Left lung (tissue), 10 donors: ENCODE data around the gene RHOBTB1. TPM values are rescaled to one million over a fixed set of nuclear protein-coding genes. Genes with fewer than 3 reads are reported as not detected.

ENCODE experiments used
- ATAC-seq: fragments of 200-7000 bp; cut with Tn5 transposase; one replicate; pipeline ENCODE4 v1.9.1; 2020; ENCODE audit warnings: moderate library complexity
- DNase-seq, 4 donors: peaks; one replicate each; pipeline ENCODE4 v3.0.0-alpha.2; 2013 to 2020
- H3K27ac ChIP-seq, 2 donors: fragments of 200-600 bp; sonication (generic) in 1 of 2; one replicate each; pipeline versions ENCODE4 v1.5.0 to v1.8.0; 2020 to 2021
- H3K27me3 ChIP-seq, 2 donors: fragments of 200-600 bp; sonication (generic) in 1 of 2; one replicate each; pipeline versions ENCODE4 v1.5.0 to v1.8.0; 2020 to 2021
- H3K36me3 ChIP-seq, 2 donors: fragments of 200-600 bp; sonication (generic) in 1 of 2; one replicate each; pipeline versions ENCODE4 v1.5.0 to v1.8.0; 2020 to 2021
- H3K4me1 ChIP-seq, 2 donors: fragments of 200-600 bp; one replicate each; pipeline ENCODE4 v1.8.0; 2021
- H3K4me3 ChIP-seq, 2 donors: fragments of 200-600 bp; sonication (generic) in 1 of 2; one replicate each; pipeline versions ENCODE4 v1.5.0 to v1.8.0; 2020 to 2021; ENCODE audit warnings: mild to moderate bottlenecking in 1 of 2
- H3K9me3 ChIP-seq, 2 donors: fragments of 200-600 bp; sonication (generic) in 1 of 2; one replicate each; pipeline versions ENCODE4 v1.5.0 to v1.8.0; 2020 to 2021
- CTCF ChIP-seq, 2 donors: fragments of 200-600 bp; sonication (generic) in 1 of 2; IDR thresholded peaks; one replicate each; pipeline versions ENCODE4 v1.5.0 to v1.8.0; 2021; ENCODE audit warnings: antibody characterized with exemption in 2 of 2
- intact Hi-C, 2 donors: fragments of 100-400 bp; cut with DNase I; formaldehyde crosslinking; loops; one replicate each; pipeline versions ENCODE4 v1.11.2 to v1.14.2; 2022
- polyA plus RNA-seq, 6 donors: library from polyadenylated mRNA; unstranded; fragments of 120-200 nt; gene quantifications; one replicate each; pipeline ENCODE4 v1.2.1, GENCODE V29; 2013; ENCODE audit not compliant: insufficient read length in 6 of 6
- total RNA-seq, 2 donors: library from RNA; stranded (reverse); fragmentation: NEBNext Ultra II Directional; extraction: Animal tissue kit (Norgen Biotek cat#: 25700); gene quantifications; one replicate each; pipeline ENCODE4 v1.2.1, GENCODE V29; 2021
- donor health status: DM: no; HTN: yes; CAD: no.
- donor health status: DM: no; HTN: no; CAD: no.

Gene RHOBTB1
- total and polyA plus RNA-seq, 8 donors: 13.1 to 55.9 (median 52.5) TPM

- intact Hi-C loops: no loop called here
- H3K4me3 ChIP-seq: no peak overlapping the region
- ATAC-seq (no peak), DNase-seq (no peak)
- peaks cover 0 to 3% of the 10 kb centered on the region in 2 donors for H3K4me1 ChIP-seq
- H3K27ac ChIP-seq: no peak overlapping the region
- no peaks in the 10 kb centered on the region for H3K36me3 ChIP-seq
- no peaks in the 10 kb centered on the region for H3K27me3 ChIP-seq
- TF ChIP-seq CTCF (IDR thresholded peaks at IDR 0.05): no peak
- H3K9me3 ChIP-seq: peaks cover 0 to 2% of the 10 kb centered on the region in 2 donors
Observed at GRCh38 chr10:60853107-60853506, 90.9 kb downstream of the RHOBTB1 start.

GRCh38 chr10:60849740-60850139, 94.2 kb downstream of the RHOBTB1 start:
- ATAC-seq (no peak), DNase-seq (no peak)
- TF ChIP-seq CTCF (IDR thresholded peaks at IDR 0.05): no peak
- no peak overlapping the region for H3K4me3 ChIP-seq
- peaks cover 0 to 3% of the 10 kb centered on the region in 2 donors for H3K4me1 ChIP-seq
- H3K36me3 ChIP-seq: no peaks in the 10 kb centered on the region
- intact Hi-C loops: no loop called here
- peaks cover 0 to 2% of the 10 kb centered on the region in 2 donors for H3K9me3 ChIP-seq
- H3K27me3 ChIP-seq: no peaks in the 10 kb centered on the region
- no peak overlapping the region for H3K27ac ChIP-seq

- no peak for ATAC-seq
- H3K27ac ChIP-seq: no peak overlapping the region
- intact Hi-C loops: no loop called here
- H3K4me3 ChIP-seq: no peak overlapping the region
- H3K27me3 ChIP-seq: no peaks in the 10 kb centered on the region
- TF ChIP-seq CTCF (IDR thresholded peaks at IDR 0.05): no peak
- DNase-seq: no peak
- H3K4me1 ChIP-seq: peaks cover 0 to 3% of the 10 kb centered on the region in 2 donors
- H3K36me3 ChIP-seq: no peaks in the 10 kb centered on the region
- peaks cover 0 to 2% of the 10 kb centered on the region in 2 donors for H3K9me3 ChIP-seq
Observed at GRCh38 chr10:60849217-60849616, 94.8 kb downstream of the RHOBTB1 start.

- no peak overlapping the region for H3K27ac ChIP-seq
- no peak for TF ChIP-seq CTCF (IDR thresholded peaks at IDR 0.05)
Observed at GRCh38 chr10:60848680-60849079, 95.3 kb downstream of the RHOBTB1 start.

GRCh38 chr10:60848126-60848525, 95.9 kb downstream of the RHOBTB1 start:
- intact Hi-C loops: no loop called here
- peaks cover 0 to 3% of the 10 kb centered on the region in 2 donors for H3K4me1 ChIP-seq
- no peak overlapping the region for H3K27ac ChIP-seq
- H3K36me3 ChIP-seq: no peaks in the 10 kb centered on the region
- no peaks in the 10 kb centered on the region for H3K27me3 ChIP-seq
- no peak overlapping the region for H3K4me3 ChIP-seq
- DNase-seq (peak in 1 of 4 donors; percentile 51), ATAC-seq (peak; percentile 12)
- no peak for TF ChIP-seq CTCF (IDR thresholded peaks at IDR 0.05)
- H3K9me3 ChIP-seq: peaks cover 0 to 2% of the 10 kb centered on the region in 2 donors

More at GRCh38 chr10:60848680-60849079, 95.3 kb downstream of the RHOBTB1 start:
- ATAC-seq (no peak), DNase-seq (no peak)
- H3K36me3 ChIP-seq: no peaks in the 10 kb centered on the region
- no peaks in the 10 kb centered on the region for H3K27me3 ChIP-seq
- peaks cover 0 to 3% of the 10 kb centered on the region in 2 donors for H3K4me1 ChIP-seq
- intact Hi-C loops: no loop called here
- no peak overlapping the region for H3K4me3 ChIP-seq
- peaks cover 0 to 2% of the 10 kb centered on the region in 2 donors for H3K9me3 ChIP-seq
